Right hindlimb (tissue), 1 donor: Measurements from ENCODE around the gene TRIM67.

ENCODE experiments used
- DNase-seq: peaks from one replicate; pipeline ENCODE4 v3.0.0-alpha.2; 2018

Gene TRIM67

GRCh38 chr1:231159202-231159962 is 2.5 kb upstream of the TRIM67 start:
- no peak for DNase-seq

GRCh38 chr1:231159963-231160761 is 1.7 kb upstream of the TRIM67 start:
- no peak for DNase-seq

DNA sequence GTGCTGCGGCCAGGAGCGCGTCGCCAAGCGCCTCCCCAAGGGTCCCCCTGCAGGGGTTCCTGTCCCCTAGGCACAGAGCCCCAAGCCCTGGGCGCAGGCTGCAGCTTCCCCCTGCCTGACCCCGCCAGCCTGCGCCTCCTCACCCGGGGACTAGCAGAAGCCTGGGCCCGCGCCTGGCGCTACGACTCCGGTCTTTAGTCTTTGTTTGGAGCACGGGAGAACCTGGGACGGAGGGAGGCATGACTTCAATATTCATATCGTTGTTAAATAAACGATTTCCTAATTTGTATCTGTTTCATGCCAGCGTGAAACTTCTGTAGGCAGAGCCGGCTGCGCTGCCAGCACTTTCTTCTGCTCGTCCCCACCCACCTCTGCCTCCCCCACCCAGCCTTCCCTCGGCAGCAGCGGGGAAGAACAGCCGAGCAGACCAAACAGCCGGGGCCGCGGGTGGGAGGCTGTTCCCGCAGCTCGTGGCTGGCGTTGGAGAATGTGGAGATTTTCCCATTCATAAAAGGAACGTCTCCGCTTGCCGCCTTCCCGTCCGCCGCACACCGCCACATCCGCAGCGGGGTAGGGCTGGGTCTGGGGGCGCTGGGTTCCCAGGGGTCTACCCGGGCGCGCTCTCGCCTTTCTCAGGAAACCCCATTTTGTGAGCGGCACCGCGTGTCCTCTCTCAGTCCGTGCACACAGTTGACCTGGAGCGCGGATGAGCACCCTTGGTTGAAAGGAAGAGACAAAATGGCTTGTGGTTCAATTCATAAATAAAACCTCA is 777 bp upstream of the TRIM67 start:
- DNase-seq: peak; percentile 29

DNA sequence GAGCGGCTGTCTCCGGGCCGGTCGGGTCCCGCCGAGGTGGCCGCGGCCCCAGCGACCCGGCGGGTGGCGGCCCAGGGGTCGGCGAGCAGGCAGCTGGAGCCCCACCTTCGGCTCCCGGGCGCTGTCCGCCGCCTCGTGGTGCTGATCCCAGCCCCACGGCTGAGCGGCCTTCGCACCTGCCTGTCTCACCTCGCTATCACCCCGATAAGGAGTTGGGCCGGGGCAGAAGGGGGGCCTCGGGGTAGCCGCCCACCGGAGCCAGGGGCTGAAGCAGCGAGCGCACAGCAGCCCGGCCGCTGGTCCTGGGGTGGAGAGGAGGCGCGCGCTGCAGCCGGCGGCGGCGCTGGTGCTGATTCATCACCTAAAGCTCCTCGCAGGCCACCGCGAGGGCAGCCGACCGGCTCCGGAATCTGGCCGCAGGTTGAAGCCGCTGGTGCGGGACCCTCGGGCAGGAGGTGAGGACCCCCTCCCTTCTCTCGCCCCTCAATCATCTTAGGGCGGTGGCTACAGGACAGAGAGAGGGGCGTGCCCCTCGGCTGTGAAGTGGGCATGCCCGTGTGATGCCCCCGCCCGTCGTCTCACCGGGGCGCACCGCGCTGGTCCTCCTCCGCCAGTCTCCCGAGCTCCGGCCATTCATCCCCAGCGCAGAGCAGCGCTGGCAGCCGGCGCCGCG is 575 bp downstream of the TRIM67 start:
- peak; percentile 55 for DNase-seq

DNA sequence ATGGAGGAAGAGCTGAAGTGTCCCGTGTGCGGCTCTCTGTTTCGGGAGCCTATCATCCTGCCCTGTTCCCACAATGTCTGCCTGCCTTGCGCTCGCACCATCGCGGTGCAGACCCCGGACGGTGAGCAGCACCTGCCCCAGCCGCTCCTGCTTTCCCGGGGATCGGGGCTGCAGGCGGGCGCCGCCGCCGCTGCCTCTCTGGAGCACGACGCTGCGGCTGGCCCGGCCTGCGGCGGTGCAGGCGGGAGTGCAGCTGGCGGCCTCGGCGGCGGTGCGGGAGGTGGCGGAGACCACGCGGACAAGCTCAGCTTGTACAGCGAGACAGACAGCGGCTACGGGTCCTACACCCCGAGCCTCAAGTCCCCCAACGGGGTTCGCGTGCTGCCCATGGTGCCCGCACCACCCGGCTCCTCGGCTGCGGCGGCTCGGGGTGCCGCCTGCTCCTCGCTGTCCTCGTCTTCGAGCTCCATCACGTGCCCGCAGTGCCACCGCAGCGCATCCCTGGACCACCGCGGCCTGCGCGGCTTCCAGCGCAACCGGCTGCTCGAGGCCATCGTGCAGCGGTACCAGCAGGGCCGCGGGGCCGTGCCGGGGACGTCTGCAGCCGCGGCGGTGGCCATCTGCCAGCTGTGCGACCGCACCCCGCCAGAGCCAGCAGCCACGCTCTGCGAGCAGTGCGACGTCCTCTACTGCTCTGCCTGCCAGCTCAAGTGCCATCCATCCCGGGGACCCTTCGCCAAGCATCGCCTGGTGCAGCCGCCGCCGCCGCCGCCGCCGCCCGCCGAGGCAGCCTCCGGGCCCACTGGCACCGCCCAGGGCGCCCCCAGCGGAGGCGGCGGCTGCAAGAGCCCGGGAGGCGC is 1.3 kb downstream of the TRIM67 start:
- DNase-seq: no peak

DNA sequence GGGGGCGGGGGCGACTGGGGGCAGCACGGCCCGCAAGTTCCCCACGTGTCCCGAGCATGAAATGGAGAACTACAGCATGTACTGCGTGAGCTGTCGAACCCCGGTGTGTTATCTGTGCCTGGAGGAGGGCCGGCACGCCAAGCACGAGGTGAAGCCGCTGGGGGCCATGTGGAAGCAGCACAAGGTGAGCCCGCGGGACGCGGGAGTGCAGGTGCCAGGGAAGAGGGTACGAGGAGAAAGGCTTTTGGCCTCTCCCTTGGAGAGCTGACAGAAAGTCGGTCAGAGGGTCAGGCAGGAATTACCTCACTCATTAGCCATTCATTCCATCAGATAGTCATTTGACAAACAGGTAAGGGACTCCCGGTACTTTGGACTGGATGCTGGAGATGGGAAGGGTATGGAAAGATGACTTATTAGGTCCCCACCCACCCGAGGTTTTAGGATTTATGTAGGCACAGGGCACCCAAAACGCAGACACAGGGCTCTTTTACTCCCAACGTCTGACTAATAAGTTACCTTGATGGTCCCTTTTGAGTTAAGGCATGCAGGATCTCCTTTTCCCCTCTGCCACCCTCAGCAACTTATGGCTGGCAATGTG is 2.1 kb downstream of the TRIM67 start:
- DNase-seq: no peak

- no peak for DNase-seq
Observed at GRCh38 chr1:231165371-231165770, 3.5 kb downstream of the TRIM67 start.

GRCh38 chr1:231166398-231166797 is 4.5 kb downstream of the TRIM67 start:
- DNase-seq: no peak

DNA sequence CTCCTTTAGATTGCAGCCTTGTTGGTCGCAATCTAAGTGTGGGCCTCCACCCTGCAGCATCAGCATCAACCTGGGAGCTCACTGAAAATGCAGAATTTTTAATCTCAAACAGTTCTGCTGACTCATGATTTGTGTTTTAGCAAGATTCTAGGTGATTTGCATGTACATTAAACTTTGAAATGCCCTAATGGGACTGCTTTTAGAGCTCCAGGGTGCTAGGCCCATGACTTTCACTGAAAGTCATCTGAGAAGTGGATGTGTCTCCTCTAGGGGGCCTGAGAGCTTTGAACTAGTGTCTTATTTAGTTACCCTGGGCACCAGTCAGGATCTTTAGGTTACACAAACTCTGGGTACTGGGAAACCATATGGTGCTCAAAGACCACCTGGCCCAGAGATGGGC is 9.0 kb downstream of the TRIM67 start:
- no peak for DNase-seq

DNA sequence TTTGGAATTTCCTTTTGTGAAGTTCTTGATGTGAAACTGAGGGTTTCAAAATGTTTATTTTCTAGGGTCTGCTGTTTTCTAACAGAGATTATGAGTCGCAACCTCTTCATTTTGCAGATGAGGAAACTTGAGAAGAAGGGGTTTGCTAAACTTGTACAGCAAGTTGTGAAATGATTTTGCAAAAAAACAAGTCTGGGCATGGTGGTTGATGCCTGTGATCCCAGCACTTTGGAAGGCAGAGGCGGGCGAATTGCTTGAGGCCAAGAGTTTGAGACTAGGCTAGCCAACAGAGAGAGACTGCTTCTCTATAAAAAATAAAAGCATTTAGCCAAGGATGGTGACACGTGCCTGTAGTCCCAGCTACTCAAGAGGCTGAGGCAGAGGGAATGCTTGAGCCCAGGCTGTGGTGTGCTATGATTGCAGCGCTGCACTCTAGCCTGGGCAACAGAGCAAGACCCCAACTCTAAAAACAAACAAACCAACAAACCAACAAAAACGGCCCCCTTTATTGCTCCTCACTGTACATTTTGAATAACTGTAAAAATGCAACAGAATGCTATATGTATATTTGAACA is 9.9 kb downstream of the TRIM67 start:
- DNase-seq: no peak

- no peak for DNase-seq
Observed at GRCh38 chr1:231172411-231172810, 10.6 kb downstream of the TRIM67 start.

- DNase-seq: no peak
Observed at GRCh38 chr1:231176421-231176820, 14.6 kb downstream of the TRIM67 start.

GRCh38 chr1:231177226-231177625 is 15.4 kb downstream of the TRIM67 start:
- DNase-seq: no peak

DNA sequence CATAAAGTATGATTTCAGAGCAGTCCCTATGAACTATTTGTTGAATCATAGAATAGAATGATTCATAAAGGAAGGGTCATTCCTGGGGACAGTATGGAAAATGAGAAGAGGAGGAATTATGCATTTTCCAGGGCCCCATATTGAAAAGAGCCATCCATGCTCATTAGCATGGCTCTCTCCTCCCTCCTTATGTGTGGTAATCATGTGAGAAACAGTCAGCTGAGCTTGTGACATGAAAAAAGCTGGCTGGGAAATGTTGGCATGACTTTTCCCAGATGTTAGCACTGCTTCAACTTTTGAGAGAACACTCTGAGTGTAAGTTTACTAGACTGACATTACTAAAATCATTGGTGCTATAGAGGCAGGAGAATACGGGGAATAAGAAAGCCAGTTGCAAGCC is 16.1 kb downstream of the TRIM67 start:
- no peak for DNase-seq

GRCh38 chr1:231178970-231179369 is 17.1 kb downstream of the TRIM67 start:
- no peak for DNase-seq

- no peak for DNase-seq
Observed at GRCh38 chr1:231180034-231180433, 18.2 kb downstream of the TRIM67 start.

DNA sequence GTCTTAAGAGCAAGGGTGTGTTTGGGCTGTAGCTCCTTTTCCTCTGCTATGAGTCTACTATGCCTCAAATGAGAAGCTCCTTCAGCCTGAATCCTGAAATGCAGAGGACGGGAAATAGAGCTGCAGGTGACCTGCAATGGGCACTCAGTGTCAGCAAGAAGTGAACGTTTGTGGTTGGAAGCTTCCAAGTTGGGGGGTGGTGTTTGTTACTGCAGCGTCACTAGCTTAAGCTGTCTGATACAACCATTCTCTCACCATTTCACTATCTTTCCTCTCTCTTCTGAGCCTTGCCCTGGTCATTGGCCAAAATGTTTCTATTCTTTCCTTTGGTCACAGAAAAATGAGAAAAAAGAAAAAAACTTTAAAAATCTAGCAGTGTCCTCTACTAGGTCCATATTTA is 19.4 kb downstream of the TRIM67 start:
- no peak for DNase-seq

DNA sequence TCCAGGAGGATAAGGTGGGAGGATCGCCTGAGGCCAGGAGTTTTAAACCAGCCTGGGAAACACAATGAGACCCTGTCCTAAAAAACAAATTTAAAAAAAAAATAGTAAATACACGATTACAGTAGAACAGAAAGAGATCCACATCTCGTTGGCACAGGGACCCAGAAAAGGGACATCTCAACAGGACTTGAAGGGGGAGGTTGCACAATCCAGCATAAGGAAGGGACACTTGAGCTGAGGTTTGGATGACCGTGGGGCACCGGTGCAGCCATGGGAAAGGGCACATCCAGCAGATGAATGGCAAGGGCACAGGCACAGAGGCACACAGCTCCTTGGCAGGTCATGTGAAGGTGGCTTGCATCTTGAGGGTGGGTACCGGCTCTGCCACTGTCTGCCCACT is 20.5 kb downstream of the TRIM67 start:
- DNase-seq: no peak

DNA sequence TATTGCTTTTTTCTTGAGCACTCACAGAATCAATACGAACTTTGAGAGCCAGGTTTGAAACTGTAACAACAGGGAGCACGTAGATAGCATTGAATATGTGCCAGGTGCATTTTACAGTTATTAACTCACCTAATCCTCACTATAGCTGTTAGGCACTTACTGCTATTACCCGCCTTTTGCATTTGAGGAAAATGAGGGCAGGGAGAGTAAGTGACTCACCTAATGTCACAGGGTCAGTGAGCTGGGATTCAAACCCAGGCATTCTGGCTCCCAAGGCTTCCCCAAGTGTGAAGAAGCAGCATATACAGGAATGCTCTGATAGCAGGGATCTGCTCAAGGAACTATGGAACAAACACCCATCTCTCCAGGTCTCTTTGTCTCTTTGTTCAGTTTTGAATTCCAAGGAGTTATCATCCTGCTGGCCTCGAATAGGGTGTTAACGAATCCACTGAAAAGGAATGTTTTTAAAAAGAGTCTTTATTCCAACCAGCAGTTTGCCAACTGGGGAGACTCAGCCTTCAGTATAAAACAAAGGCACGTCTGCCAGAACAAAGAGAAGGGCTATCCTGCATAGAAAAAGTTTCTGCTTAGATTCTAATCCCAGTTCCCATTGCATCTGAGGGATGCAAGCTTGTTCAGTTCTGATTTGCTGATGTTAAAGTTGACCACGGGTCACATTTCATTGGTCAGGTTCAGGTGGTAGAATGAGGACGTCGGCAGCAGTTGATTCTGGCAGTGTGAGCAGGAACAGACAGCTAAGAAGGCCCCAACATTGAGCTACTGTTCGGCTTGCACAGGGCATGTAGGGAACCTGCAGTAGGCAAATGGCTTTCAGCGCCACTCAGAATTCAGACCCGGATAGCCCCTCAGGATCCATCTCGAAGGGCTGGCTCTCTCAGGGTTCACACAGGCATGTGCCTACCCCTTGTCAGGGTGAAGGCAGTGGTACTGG is 22.1 kb downstream of the TRIM67 start:
- no peak for DNase-seq

DNA sequence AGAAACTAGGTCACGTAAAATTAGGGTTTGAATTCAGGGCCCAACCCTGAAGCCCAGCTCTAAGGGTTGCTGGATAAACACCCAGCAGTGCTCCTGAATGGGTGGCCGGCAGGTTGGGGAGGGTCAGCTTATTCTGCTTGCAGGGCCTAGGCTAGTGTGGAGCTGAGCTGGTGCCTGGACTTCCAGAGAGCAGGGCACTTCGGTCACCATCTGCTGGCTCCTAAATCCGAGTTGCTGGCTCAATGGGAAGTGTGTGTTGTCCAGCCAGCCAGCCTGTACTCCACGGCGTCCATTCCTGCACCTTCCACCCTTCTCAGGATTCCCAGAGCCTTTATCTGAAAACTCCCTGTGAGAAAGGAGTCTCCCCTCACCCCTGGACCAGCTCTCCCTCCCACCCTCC is 23.0 kb downstream of the TRIM67 start:
- DNase-seq: no peak
